ENCODE data around the gene RAP2A.

The RAP2A gene

GRCh38 chr13:97498419-97498818 lies 64.5 kb downstream of the RAP2A start:
- DNase-seq = no peak

- DNase-seq = no peak
Measured at GRCh38 chr13:97499181-97499580, 65.2 kb downstream of the RAP2A start.

GRCh38 chr13:97502181-97502580 lies 68.2 kb downstream of the RAP2A start:
- DNase-seq = no peak

GRCh38 chr13:97502706-97503105 lies 68.7 kb downstream of the RAP2A start:
- no peak for DNase-seq

GRCh38 chr13:97505017-97505416 lies 71.0 kb downstream of the RAP2A start:
- DNase-seq = no peak

- no peak for DNase-seq
Measured at GRCh38 chr13:97506511-97506910, 72.5 kb downstream of the RAP2A start.

GRCh38 chr13:97512732-97513131 lies 78.8 kb downstream of the RAP2A start:
- no peak for DNase-seq

- DNase-seq = no peak
Measured at GRCh38 chr13:97515643-97516042, 81.7 kb downstream of the RAP2A start.

GRCh38 chr13:97517967-97518366 lies 84.0 kb downstream of the RAP2A start:
- DNase-seq = no peak
